Right cardiac atrium (tissue), 5 donors: ENCODE data around the gene HES6. TPM values are rescaled to one million over a fixed set of nuclear protein-coding genes. Genes with fewer than 3 reads are reported as not detected.
A peak's percentile ranks its signal among the peaks of the same experiment; 100 is the strongest.
"Not testable (repeated sequence)": the region's sequence is repeated elsewhere in the genome, so short reads cannot be mapped to it uniquely, and the experiment has no call there.

Source experiments
- ATAC-seq, 2 donors: fragments of 200-7000 bp; cut with Tn5 transposase; one replicate each; pipeline versions ENCODE4 v1.8.0 to v1.9.1; 2020; ENCODE audit warnings: moderate library complexity in 2 of 2, mild to moderate bottlenecking in 1 of 2
- DNase-seq, 3 donors: peaks; one replicate each; pipeline ENCODE4 v3.0.0-alpha.2; 2020
- H3K27ac ChIP-seq: one replicate; pipeline ENCODE4 v1.5.1; 2013; ENCODE audit warnings: mild to moderate bottlenecking, low read length, control low read depth, moderate library complexity
- H3K27me3 ChIP-seq: one replicate; pipeline ENCODE4 v1.6.1; 2013; ENCODE audit not compliant: control insufficient read depth, insufficient read depth
- H3K4me1 ChIP-seq: one replicate; pipeline ENCODE4 v1.6.1; 2013; ENCODE audit warnings: low read length; ENCODE audit not compliant: control insufficient read depth, insufficient read depth
- H3K4me3 ChIP-seq: one replicate; pipeline ENCODE4 v1.5.1; 2013; ENCODE audit warnings: low read length, control low read depth
- H3K9me3 ChIP-seq: one replicate; pipeline ENCODE4 v1.6.1; 2013; ENCODE audit warnings: low read length; ENCODE audit not compliant: control insufficient read depth
- WGBS: extraction: QIAGEN DNeasy Blood & Tissue Kit; methylation state at CpG from one replicate; pipeline ENCODE4 v1.1.7; 2013; 5-methylcytosine and 5-hydroxymethylcytosine counted together
- intact Hi-C, 4 donors: fragments of 100-400 bp; cut with DNase I; formaldehyde crosslinking; loops; one replicate each; pipeline versions ENCODE4 v1.11.0 to v1.14.0; 2022 to 2023
- polyA plus RNA-seq: library from polyadenylated mRNA; stranded (reverse); fragments of 200-250 nt; gene quantifications from one replicate; pipeline ENCODE4 v1.2.3, GENCODE V29; 2013
- total RNA-seq, 4 donors: library from RNA; stranded (reverse); fragmentation: NEBNext Ultra II Directional; extraction: Animal tissue kit (Norgen Biotek cat#: 25700); gene quantifications; one replicate each; pipeline ENCODE4 v1.2.1, GENCODE V29; 2021
- donor health status: healthy with polysubstance abuse.
- donor health status: DM: no; HTN: yes; CAD: no.
- donor health status: DM: no; HTN: no; CAD: no.
- donor health status: DM: no; HTN: yes; CAD: no; lungs with severe emphysema.
- donor health status: DM: yes; HTN: yes; CAD: no.

Gene HES6
- total and polyA plus RNA-seq, 5 donors = 3.4 to 6.1 (median 4.8) TPM

DNA sequence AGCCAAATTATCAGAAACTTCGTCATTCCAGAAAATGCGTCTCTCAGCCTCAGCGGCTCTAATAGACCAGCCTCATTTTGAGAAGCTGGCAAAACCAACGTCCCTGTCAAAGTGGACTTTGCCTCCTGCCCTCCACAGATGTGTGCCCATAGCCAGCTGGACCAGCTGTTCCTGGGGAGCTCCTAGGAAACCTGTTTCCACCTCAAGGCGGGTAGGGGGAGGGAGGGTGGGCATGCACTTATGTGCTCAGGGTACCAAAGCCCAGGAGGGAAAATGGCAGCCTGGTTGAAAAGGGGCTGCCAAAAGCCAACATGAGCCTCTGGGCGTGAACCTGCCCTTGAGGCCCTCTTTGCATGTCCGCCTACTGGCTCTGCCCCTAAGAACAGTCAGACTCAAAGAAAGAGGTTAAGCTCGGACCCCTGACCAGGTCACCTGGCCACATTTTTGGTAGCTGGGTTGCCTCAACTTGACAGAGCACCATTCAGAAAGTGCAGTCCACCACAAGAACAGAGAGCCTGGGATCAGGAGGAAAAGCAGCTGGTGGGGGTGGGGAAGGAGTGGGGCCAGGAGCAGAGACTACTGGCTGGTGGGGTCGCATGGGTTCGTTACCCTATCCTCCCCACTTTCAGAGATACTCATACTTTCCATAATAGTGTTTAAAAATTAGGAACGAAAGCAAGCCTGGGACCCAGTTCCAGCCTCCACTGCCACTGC is 45.1 kb upstream of the HES6 start:
- Histone ChIP-seq H3K4me3 (no peak overlapping the region), H3K4me1 (peaks cover 10% of the 10 kb centered on the region), H3K27ac (peak overlapping the region; percentile 57), H3K27me3 (no peaks in the 10 kb centered on the region), H3K9me3 (no peaks in the 10 kb centered on the region)
- intact Hi-C loops = no loop called here
- DNase-seq = no peak
- 83% methylated on average over 11 of the region's 11 CpGs for WGBS
- no peak for ATAC-seq

DNA sequence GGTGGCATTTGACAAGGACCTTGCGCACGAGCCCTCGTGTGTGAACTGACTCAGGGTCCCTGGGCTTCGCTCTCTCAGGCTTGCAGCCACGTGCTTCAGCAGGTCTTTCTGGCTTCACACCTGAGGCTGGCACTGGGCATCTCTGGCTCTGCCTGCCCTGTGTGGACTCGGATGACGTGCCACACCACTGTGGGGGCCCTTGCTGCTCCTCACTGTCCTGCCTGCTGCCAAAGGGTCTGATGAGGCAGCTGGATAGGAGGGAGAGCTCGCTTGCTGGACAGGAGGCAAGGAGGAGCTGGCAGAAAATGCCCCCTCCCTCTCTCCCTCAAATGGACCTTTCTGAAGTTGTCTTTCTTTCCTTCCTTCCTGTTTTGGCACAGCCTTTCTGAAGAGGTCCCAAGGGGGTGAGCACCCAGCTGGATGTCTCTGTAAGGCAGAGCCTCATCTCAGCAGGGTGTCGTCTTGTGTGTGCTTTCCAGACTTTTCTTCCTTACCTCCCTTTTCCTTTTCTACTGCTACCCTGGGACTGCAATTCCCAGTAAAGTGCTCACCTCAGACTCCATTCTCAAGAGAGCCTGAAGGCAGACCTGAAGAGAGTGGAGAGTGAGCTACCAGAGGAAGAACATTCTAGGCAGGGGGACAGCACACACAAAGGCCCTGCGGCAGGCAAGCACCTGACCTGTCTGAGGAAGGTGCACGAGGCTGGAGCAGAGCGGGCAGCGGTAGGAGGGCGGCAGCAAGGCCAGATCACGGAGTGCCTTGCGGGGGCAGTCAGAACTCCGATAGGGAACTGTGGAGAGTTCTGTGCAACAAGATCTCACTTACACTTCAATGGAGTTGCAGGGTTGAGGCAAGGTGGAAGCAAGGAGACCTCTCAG is 43.3 kb upstream of the HES6 start:
- H3K4me1 ChIP-seq = peaks cover 10% of the 10 kb centered on the region
- 91% methylated on average over 17 of the region's 17 CpGs for WGBS
- DNase-seq (no peak), ATAC-seq (no peak)
- H3K27me3 ChIP-seq = no peaks in the 10 kb centered on the region
- H3K9me3 ChIP-seq = no peaks in the 10 kb centered on the region
- no peak overlapping the region for H3K4me3 ChIP-seq
- intact Hi-C loops = no loop called here
- no peak overlapping the region for H3K27ac ChIP-seq

DNA sequence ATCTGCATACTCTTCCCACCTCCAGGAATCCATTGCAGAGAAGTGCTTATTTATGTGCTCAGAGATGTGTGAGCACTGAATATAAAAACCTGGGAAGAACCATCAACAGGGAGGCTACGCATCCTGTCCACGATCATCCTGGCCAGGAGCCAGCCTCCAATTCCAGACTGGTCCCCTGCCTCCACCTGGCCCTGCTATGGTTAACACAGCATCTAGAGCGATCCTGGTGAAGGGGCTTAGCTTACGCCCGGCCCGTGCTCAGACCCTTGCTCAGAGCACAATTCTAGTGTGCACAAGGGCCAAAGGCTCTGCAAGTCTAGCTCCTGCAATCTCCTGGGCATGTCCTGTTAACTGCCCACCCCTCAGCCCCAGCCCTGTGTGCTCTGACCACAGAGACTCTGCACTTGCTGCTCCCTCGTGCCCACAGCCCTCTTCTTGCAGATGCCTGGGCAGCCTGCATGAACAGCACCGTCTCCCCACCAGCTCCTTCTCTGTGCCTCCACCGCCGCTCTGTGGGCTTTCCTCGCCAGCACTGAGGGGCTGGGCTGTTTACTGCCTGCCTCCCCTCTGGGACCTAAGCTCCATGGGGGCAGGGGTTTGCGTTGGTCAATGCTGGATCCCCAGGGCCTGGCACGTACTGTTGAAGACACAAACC is 42.1 kb upstream of the HES6 start:
- ATAC-seq (no peak), DNase-seq (peak in 1 of 3 donors; percentile 59)
- H3K4me1 ChIP-seq = peaks cover 7% of the 10 kb centered on the region
- intact Hi-C loops = no loop called here
- 87% methylated on average over 13 of the region's 13 CpGs for WGBS
- H3K9me3 ChIP-seq = no peaks in the 10 kb centered on the region
- no peak overlapping the region for H3K27ac ChIP-seq
- H3K27me3 ChIP-seq = no peaks in the 10 kb centered on the region
- H3K4me3 ChIP-seq = no peak overlapping the region

DNA sequence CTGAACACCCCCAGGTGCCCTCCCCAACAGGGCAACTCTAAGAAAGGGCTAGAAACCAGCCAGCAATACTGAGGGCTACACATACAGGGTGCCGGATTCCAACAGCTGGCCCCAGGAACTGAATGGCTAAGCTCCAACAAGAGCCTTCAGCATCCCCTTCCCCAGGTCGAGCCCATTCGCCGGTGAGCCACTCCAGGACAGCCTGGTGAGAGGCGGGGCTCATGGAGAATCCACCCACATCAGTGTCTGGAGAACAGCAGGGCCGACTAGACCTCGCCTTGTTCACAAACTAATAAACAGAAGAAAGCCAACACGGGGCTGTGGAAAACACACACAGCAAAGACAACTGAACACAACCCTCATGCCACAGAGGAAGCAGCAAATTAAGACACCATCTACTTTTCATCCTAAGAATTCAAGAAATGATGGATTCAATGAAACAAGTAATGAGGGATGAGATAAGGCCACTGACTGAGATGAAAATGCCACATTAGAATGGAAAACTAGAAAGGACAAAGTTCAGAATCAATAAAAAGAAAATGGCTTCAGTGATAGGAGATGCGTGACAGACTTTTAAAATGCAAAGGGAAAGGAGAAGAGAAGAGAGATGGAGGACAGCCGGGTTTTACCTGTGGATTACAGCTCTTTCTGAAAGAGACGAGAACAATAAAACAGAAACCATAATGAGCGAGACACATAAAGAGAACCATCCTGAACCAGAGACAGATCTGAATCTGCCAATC is 40.4 kb upstream of the HES6 start:
- H3K4me3 ChIP-seq = no peak overlapping the region
- H3K27me3 ChIP-seq = no peaks in the 10 kb centered on the region
- DNase-seq = no peak
- no peak overlapping the region for H3K27ac ChIP-seq
- peaks cover 7% of the 10 kb centered on the region for H3K4me1 ChIP-seq
- no peaks in the 10 kb centered on the region for H3K9me3 ChIP-seq
- WGBS = 94% methylated on average over 12 of the region's 12 CpGs
- intact Hi-C loops = no loop called here
- no peak for ATAC-seq

DNA sequence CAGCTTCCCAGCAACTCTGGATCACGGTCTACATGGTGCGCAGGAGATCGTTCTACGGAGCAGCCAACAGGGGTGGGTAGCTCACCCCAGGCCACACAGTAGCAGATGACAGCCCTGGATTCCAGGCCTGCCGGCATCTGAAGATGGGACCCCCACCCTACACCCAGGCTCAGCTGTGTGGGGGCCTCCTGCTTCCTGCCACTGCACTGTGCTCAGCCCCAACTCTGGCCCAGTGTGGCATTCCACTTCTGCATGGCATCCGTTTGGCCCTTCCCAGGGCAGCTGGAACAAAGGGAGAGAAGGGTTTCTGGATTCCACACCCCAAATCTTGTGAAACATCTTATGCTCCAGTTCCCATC is 39.5 kb upstream of the HES6 start:
- Histone ChIP-seq H3K4me1 (peaks cover 2% of the 10 kb centered on the region), H3K27me3 (no peaks in the 10 kb centered on the region), H3K27ac (no peak overlapping the region), H3K9me3 (no peaks in the 10 kb centered on the region), H3K4me3 (no peak overlapping the region)
- peak in 1 of 3 donors; percentile 35 for DNase-seq
- ATAC-seq = no peak
- intact Hi-C loops = no loop called here
- WGBS = 88% methylated on average over 6 of the region's 6 CpGs

DNA sequence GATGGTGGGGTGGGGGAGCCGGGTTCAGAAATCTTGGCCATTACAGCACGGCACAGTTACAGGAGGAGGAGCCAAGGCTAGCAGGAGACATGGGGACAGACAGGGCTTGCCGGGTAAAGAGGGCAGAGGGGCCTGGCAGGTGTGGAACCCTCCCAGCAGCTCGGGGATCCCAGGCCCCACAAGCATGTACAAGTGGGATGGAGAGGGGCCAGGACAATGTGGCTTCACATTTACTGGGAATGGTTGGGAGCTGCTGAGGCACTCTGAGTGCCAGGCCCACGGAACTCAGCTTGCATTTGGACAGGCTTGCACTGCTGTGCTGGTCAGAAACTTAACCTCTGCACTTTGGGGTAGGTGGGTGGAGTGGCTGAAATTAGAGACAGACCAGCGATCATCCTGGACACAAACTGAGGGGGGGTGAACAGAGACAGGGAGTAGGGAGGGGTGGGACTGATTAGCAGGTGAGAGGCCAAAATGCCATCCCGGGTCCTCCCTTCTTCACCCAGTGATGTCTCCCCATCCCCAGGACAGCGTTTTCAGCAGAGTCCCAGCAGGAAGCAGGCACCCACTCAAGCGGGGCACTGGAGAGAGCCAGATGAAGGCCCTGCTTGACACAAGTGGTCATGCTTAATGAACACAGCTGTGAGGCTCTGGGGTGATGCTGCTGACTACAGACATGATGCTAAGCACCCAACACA is 38.9 kb upstream of the HES6 start:
- DNase-seq (peak in 2 of 3 donors; percentile 22 to 54), ATAC-seq (no peak)
- 60% methylated on average over 9 of the region's 9 CpGs for WGBS
- intact Hi-C loops = no loop called here
- H3K4me1 ChIP-seq = peaks cover 2% of the 10 kb centered on the region
- H3K9me3 ChIP-seq = no peaks in the 10 kb centered on the region
- H3K4me3 ChIP-seq = no peak overlapping the region
- H3K27me3 ChIP-seq = no peaks in the 10 kb centered on the region
- no peak overlapping the region for H3K27ac ChIP-seq

DNA sequence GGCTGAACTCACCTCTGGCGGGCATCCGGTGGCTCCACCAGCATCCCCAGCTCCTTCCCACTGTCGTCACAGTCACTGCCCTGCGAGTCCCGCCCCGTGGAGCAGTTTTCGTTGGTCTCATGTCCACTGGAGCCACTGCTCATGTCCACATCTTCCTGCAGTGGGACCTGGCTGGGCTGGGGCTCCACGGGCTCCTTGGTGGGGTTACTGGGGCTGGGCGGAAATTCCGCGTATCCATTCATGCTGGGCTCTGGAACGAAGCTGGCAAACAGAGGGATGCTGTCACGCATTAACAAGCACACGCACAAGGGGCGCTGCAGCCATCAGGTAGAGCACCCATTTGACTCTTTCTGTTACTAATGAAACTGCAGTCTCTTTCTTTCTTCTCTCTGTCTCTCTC is 37.9 kb upstream of the HES6 start:
- H3K9me3 ChIP-seq = no peaks in the 10 kb centered on the region
- no peaks in the 10 kb centered on the region for H3K27me3 ChIP-seq
- ATAC-seq (no peak), DNase-seq (peak in 2 of 3 donors; percentile 39 to 48)
- WGBS = 89% methylated on average over 15 of the region's 15 CpGs
- no peak overlapping the region for H3K4me3 ChIP-seq
- H3K27ac ChIP-seq = no peak overlapping the region
- intact Hi-C loops = no loop called here
- H3K4me1 ChIP-seq = no peaks in the 10 kb centered on the region

DNA sequence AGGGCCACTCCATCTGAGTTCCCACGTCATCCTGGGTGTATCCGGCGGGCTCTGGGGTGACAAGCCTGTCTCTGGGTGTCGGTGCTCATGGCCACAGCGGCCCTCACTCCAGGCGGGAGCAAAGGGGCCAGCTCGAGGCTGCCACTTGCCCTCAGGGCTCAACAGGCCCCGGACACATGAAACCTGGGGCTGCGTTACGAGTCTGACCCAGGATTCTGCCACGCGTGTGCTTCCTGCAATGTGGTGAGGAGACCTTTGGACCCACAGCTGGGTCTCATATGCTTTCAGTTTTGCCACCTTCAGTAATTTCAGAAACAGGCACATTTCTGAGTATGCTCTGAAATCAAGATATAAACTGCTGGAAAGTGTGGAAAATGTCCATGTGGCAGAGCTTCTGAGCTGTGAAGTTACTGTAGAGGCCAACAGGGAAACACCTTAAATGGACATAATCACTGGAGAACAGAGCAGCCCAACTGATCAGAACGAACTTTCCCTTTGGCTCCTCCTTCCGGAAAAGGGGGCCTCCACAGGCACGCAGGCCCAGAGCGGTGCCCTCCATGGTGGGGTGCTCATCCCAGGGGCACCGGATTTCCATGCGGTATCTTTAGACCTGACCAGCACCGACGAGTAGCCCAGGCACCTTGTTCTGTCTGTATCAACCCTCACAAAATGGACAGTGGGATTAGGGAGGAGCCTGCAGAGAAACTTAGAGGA is 34.5 kb upstream of the HES6 start:
- no peak overlapping the region for H3K27ac ChIP-seq
- no peak overlapping the region for H3K4me3 ChIP-seq
- ATAC-seq (no peak), DNase-seq (peak in 2 of 3 donors; percentile 26 to 33)
- H3K4me1 ChIP-seq = no peaks in the 10 kb centered on the region
- intact Hi-C loops = no loop called here
- WGBS = 94% methylated on average over 20 of the region's 20 CpGs
- H3K9me3 ChIP-seq = no peaks in the 10 kb centered on the region
- no peaks in the 10 kb centered on the region for H3K27me3 ChIP-seq

DNA sequence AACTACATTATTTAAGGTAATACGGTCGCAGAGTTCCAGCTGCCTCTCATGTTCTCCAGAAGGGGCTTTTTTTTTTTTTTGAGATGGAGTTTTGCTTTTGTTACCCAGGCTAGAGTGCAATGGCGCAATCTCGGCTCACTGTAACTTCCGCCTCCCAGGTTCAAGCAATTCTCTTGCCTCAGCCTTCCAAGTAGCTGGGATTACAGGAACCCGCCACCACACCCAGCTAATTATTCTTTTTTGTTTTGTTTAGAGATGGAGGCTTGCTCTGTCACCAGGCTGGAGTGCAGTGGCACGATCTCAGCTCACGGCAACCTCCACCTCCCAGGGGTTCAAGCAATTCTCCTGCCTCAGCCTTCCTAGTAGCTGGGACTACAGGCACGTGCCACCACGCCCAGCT is 33.6 kb upstream of the HES6 start:
- H3K27ac ChIP-seq, H3K9me3 ChIP-seq, intact Hi-C loops, H3K4me3 ChIP-seq, ATAC-seq, H3K4me1 ChIP-seq, H3K27me3 ChIP-seq: not testable (repeated sequence)
- DNase-seq = peak in 2 of 3 donors; percentile 3 to 17
- WGBS = 91% methylated on average over 10 of the region's 10 CpGs

DNA sequence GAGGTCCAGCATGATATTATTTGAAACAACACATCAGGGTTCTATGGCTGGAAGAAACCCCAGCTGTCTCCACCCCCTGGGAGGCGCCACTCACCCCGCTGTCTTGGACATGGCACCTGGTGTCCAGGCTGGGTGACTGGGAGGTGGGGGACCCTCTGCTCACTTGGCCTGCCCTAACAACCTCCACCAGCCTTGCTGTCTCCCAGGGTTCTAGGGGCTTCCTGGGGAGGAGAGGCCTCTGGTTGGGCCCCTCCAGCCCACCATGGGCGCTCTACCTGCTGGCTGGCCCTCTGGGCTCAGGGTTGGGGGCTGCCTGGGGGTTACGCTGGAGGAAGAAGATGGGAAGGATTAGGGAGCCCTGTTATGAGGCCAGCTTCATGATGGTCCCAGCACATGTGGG is 32.3 kb upstream of the HES6 start:
- no peak overlapping the region for H3K4me3 ChIP-seq
- no peaks in the 10 kb centered on the region for H3K27me3 ChIP-seq
- 98% methylated on average over 4 of the region's 4 CpGs for WGBS
- no peaks in the 10 kb centered on the region for H3K4me1 ChIP-seq
- intact Hi-C loops = no loop called here
- H3K9me3 ChIP-seq = no peaks in the 10 kb centered on the region
- no peak overlapping the region for H3K27ac ChIP-seq
- ATAC-seq (no peak), DNase-seq (peak in 2 of 3 donors; percentile 19 to 28)
